ENCODE data around the gene MAPK10. TPM values are rescaled to one million over a fixed set of nuclear protein-coding genes. Genes with fewer than 3 reads are reported as not detected.

Gene MAPK10
- total and polyA plus RNA-seq, 8 donors, result 16.1 to 44.4 (median 30.5) TPM

DNA sequence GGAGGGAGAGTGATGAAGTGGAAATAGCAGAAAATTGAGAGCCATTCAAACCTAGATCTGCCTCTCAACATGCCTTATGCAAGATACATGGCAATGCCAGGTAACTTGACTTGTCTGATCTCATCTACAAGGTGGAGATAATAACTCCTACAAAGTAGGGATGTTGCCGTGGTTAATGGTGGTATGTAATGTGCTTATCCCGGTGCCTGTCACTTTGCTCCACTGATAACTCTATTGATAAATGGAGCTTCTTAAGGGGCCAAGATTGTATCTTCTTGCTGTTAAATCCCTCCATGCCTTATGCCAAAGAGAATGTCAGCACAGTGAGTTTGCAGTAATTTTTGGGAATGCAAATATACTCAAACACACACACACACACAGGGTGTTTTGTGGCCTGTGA lies 355.8 kb downstream of the MAPK10 start:
- Histone ChIP-seq H3K27me3 (no peaks in the 10 kb centered on the region), H3K9me3 (no peaks in the 10 kb centered on the region), H3K36me3 (peaks cover 0 to 8% of the 10 kb centered on the region in 2 donors), H3K27ac (no peak overlapping the region), H3K4me1 (no peaks in the 10 kb centered on the region), H3K4me3 (no peak overlapping the region)
- ATAC-seq (no peak), DNase-seq (no peak)
- intact Hi-C loops (cut with DNase I), result no loop called here
- TF ChIP-seq, protein P1, sequence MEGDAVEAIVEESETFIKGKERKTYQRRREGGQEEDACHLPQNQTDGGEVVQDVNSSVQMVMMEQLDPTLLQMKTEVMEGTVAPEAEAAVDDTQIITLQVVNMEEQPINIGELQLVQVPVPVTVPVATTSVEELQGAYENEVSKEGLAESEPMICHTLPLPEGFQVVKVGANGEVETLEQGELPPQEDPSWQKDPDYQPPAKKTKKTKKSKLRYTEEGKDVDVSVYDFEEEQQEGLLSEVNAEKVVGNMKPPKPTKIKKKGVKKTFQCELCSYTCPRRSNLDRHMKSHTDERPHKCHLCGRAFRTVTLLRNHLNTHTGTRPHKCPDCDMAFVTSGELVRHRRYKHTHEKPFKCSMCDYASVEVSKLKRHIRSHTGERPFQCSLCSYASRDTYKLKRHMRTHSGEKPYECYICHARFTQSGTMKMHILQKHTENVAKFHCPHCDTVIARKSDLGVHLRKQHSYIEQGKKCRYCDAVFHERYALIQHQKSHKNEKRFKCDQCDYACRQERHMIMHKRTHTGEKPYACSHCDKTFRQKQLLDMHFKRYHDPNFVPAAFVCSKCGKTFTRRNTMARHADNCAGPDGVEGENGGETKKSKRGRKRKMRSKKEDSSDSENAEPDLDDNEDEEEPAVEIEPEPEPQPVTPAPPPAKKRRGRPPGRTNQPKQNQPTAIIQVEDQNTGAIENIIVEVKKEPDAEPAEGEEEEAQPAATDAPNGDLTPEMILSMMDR (IDR thresholded peaks at IDR 0.05), result no peak

DNA sequence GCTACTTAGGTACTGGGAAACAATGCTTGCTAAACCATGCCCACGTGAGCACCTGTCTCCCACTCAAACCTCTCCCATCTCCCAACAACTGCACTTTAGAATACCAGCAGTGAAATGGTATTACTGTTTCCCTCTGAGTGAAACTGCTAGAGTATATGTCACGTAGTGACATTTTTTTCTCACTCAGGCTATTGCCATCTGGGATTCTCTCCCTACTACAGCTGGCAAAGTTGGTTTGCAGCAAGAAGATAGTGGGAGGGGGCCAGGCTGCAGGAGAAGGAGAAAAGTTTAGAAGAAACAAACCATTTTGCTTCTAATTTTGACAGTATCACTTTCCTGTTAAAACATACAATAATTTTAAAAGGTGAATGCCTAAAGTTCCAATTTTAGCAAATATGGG lies 358.3 kb downstream of the MAPK10 start:
- intact Hi-C loops (cut with DNase I), result no loop called here
- peaks cover 0 to 8% of the 10 kb centered on the region in 2 donors for H3K36me3 ChIP-seq
- H3K4me3 ChIP-seq, result no peak overlapping the region
- DNase-seq (no peak), ATAC-seq (no peak)
- no peaks in the 10 kb centered on the region for H3K9me3 ChIP-seq
- H3K4me1 ChIP-seq, result no peaks in the 10 kb centered on the region
- no peaks in the 10 kb centered on the region for H3K27me3 ChIP-seq
- H3K27ac ChIP-seq, result no peak overlapping the region
- TF ChIP-seq, protein P1 (IDR thresholded peaks at IDR 0.05), result no peak

DNA sequence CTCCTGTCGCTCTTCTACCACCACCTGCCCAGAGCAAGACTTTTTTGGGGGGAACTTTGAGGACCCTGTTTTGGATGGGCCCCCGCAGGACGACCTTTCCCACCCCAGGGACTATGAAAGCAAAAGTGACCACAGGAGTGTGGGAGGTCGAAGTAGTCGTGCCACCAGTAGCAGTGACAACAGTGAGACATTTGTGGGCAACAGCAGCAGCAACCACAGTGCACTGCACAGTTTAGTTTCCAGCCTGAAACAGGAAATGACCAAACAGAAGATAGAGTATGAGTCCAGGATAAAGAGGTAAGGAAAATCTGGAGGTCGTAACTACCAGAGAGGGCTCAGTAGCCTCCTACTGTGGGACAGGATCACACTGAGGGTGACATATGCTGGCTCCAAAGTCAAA lies 364.5 kb downstream of the MAPK10 start:
- Histone ChIP-seq H3K9me3 (no peaks in the 10 kb centered on the region), H3K36me3 (peaks cover 0 to 15% of the 10 kb centered on the region in 2 donors), H3K4me1 (no peaks in the 10 kb centered on the region), H3K4me3 (no peak overlapping the region), H3K27me3 (no peaks in the 10 kb centered on the region), H3K27ac (no peak overlapping the region)
- TF ChIP-seq, protein P1 (IDR thresholded peaks at IDR 0.05), result no peak
- DNase-seq (no peak), ATAC-seq (no peak)
- intact Hi-C loops (cut with DNase I), result no loop called here

DNA sequence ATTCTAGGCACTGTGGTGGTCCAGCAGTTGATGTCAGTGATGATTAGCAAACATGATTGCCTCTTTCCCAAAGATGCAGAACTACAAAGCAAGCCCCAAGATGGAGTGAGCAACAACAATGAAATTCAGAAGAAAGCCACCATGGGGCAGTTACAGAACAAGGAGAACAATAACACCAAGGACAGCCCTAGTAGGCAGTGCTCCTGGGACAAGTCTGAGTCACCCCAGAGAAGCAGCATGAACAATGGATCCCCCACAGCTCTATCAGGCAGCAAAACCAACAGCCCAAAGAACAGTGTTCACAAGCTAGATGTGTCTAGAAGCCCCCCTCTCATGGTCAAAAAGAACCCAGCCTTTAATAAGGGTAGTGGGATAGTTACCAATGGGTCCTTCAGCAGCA lies 365.3 kb downstream of the MAPK10 start:
- Histone ChIP-seq H3K27ac (no peak overlapping the region), H3K27me3 (no peaks in the 10 kb centered on the region), H3K9me3 (no peaks in the 10 kb centered on the region), H3K4me3 (no peak overlapping the region), H3K36me3 (peaks cover 0 to 15% of the 10 kb centered on the region in 2 donors), H3K4me1 (no peaks in the 10 kb centered on the region)
- no peak for ATAC-seq
- DNase-seq, result no peak
- intact Hi-C loops (cut with DNase I), result no loop called here
- TF ChIP-seq, protein P1 (IDR thresholded peaks at IDR 0.05), result no peak

DNA sequence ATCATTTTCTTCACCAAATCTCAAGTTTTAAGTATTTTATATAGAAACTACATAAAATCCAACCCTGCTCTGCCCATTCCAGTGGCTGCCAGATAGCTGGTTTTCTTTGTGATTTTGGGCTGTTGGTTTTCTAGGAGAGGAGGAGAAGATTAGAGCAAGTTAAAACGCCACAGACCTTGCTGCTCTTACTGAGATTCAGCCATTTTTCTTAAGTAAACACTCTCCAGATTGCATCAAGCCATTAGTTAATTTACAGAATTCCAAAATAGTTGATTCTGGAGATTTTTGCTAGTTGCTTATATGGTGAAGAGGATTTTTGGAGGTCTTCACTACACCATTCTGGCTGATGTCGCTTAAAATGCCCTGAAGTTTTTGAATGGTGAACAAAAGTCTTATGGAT lies 366.2 kb downstream of the MAPK10 start:
- TF ChIP-seq, protein P1 (IDR thresholded peaks at IDR 0.05), result no peak
- DNase-seq (no peak), ATAC-seq (no peak)
- H3K9me3 ChIP-seq, result no peaks in the 10 kb centered on the region
- no peak overlapping the region for H3K4me3 ChIP-seq
- H3K27me3 ChIP-seq, result no peaks in the 10 kb centered on the region
- no peaks in the 10 kb centered on the region for H3K4me1 ChIP-seq
- no peak overlapping the region for H3K27ac ChIP-seq
- intact Hi-C loops (cut with DNase I), result no loop called here
- peaks cover 0 to 15% of the 10 kb centered on the region in 2 donors for H3K36me3 ChIP-seq

Data from left lung (tissue), 10 donors.